SK-N-SH treated with all-trans-retinoic acid at 6 μM for 48 hours (cell line): ENCODE measurements around the gene TAX1BP3.

Source experiments
- ATAC-seq: fragments of 200-7000 bp; cut with Tn5 transposase; 3 replicates; pipeline ENCODE4 v1.9.1; 2020; ENCODE audit warnings: mild to moderate bottlenecking, moderate library complexity
- ARNTL ChIP-seq: fragments of 450-650 bp; formaldehyde crosslinking; IDR thresholded peaks from 2 replicates; pipeline ENCODE4 v1.5.0; 2020; ENCODE audit warnings: low read depth, mild to moderate bottlenecking, moderate library complexity, borderline replicate concordance
- CSDC2 ChIP-seq: fragments of 250-450 bp; sonication (Bioruptor Pico); IDR thresholded peaks from 2 replicates; pipeline ENCODE4 v1.5.0; 2020; ENCODE audit warnings: mild to moderate bottlenecking, moderate library complexity
- CSRNP3 ChIP-seq: fragments of 250-450 bp; sonication (Bioruptor Pico); IDR thresholded peaks from 2 replicates; pipeline ENCODE4 v1.5.1; 2021; ENCODE audit warnings: mild to moderate bottlenecking, moderate library complexity
- ESRRG ChIP-seq: fragments of 250-450 bp; sonication (Bioruptor Pico); IDR thresholded peaks from 2 replicates; pipeline ENCODE4 v1.6.1; 2021; ENCODE audit warnings: mild to moderate bottlenecking
- GLIS3 ChIP-seq: fragments of 250-450 bp; sonication (Bioruptor Pico); IDR thresholded peaks from 2 replicates; pipeline ENCODE4 v1.5.0; 2020; ENCODE audit warnings: mild to moderate bottlenecking, moderate library complexity
- ISL1 ChIP-seq: fragments of 250-450 bp; sonication (Bioruptor Pico); IDR thresholded peaks from 2 replicates; pipeline ENCODE4 v2.1.2; 2022; ENCODE audit warnings: mild to moderate bottlenecking, moderate library complexity
- OSR1 ChIP-seq: fragments of 250-450 bp; sonication (Bioruptor Pico); IDR thresholded peaks from 2 replicates; pipeline ENCODE4 v1.8.0; 2022; ENCODE audit warnings: moderate library complexity, mild to moderate bottlenecking, inconsistent platforms
- PPARA ChIP-seq: fragments of 250-450 bp; sonication (Bioruptor Pico); IDR thresholded peaks from 2 replicates; pipeline ENCODE4 v1.5.0; 2020; ENCODE audit warnings: mild to moderate bottlenecking, borderline replicate concordance
- RARB ChIP-seq: fragments of 250-450 bp; sonication (Bioruptor Pico); IDR thresholded peaks from 2 replicates; pipeline ENCODE4 v1.8.0; 2021; ENCODE audit warnings: mild to moderate bottlenecking, moderate library complexity
- TOX ChIP-seq: fragments of 250-450 bp; sonication (Bioruptor Pico); IDR thresholded peaks from 2 replicates; pipeline ENCODE4 v1.8.0; 2021; ENCODE audit warnings: mild to moderate bottlenecking, moderate library complexity, borderline replicate concordance
- ZC3H10 ChIP-seq: fragments of 250-450 bp; sonication (Bioruptor Pico); IDR thresholded peaks from 2 replicates; pipeline ENCODE4 v1.5.1; 2021; ENCODE audit warnings: mild to moderate bottlenecking, moderate library complexity
- ZFP3 ChIP-seq: fragments of 250-450 bp; sonication (Bioruptor Pico); IDR thresholded peaks from 2 replicates; pipeline ENCODE4 v1.5.0; 2020; ENCODE audit warnings: mild to moderate bottlenecking, moderate library complexity
- ZFP30 ChIP-seq: fragments of 450-650 bp; formaldehyde crosslinking; IDR thresholded peaks from 2 replicates; pipeline ENCODE4 v1.5.0; 2022; ENCODE audit warnings: mild to moderate bottlenecking, moderate library complexity
- ZNF565 ChIP-seq: fragments of 450-650 bp; formaldehyde crosslinking; conservative IDR thresholded peaks from 2 replicates; pipeline ENCODE4 v1.5.0; 2020; ENCODE audit warnings: low read depth, mild to moderate bottlenecking, moderate library complexity
- ZNF70 ChIP-seq: fragments of 450-650 bp; formaldehyde crosslinking; IDR thresholded peaks from 2 replicates; pipeline ENCODE4 v1.5.0; 2020; ENCODE audit warnings: mild to moderate bottlenecking, moderate library complexity
- ZNF8 ChIP-seq: fragments of 450-650 bp; formaldehyde crosslinking; IDR thresholded peaks from 2 replicates; pipeline ENCODE4 v1.5.0; 2020; ENCODE audit warnings: mild to moderate bottlenecking, moderate library complexity
- TF ChIP-seq, protein P1 (sequence below): fragments of 250-450 bp; sonication (Bioruptor Pico); IDR thresholded peaks from 2 replicates; pipeline ENCODE4 v1.8.0; 2020; ENCODE audit warnings: mild to moderate bottlenecking, moderate library complexity, borderline replicate concordance
- TF ChIP-seq, protein P2 (sequence below): fragments of 250-450 bp; sonication (Bioruptor Pico); IDR thresholded peaks from 2 replicates; pipeline ENCODE4 v1.8.0; 2021; ENCODE audit warnings: low read depth, mild to moderate bottlenecking, moderate library complexity, borderline replicate concordance
- TF ChIP-seq, protein P3 (sequence below): fragments of 250-450 bp; sonication (Bioruptor Pico); IDR thresholded peaks from 2 replicates; pipeline ENCODE4 v1.5.0; 2020; ENCODE audit warnings: mild to moderate bottlenecking, moderate library complexity

Gene TAX1BP3

GRCh38 chr17:3681565-3681964 lies 13.2 kb upstream of the TAX1BP3 start:
- ATAC-seq = no peak
- TF ChIP-seq ESRRG (CRISPR knock-in tag) (no peak), TOX (CRISPR knock-in tag) (no peak), CSDC2 (CRISPR knock-in tag) (no peak), GLIS3 (CRISPR knock-in tag) (no peak), CSRNP3 (CRISPR knock-in tag) (no peak), PPARA (CRISPR knock-in tag) (no peak), ZC3H10 (no peak), ZNF70 (CRISPR knock-in tag) (no peak)
- TF ChIP-seq, protein P1, sequence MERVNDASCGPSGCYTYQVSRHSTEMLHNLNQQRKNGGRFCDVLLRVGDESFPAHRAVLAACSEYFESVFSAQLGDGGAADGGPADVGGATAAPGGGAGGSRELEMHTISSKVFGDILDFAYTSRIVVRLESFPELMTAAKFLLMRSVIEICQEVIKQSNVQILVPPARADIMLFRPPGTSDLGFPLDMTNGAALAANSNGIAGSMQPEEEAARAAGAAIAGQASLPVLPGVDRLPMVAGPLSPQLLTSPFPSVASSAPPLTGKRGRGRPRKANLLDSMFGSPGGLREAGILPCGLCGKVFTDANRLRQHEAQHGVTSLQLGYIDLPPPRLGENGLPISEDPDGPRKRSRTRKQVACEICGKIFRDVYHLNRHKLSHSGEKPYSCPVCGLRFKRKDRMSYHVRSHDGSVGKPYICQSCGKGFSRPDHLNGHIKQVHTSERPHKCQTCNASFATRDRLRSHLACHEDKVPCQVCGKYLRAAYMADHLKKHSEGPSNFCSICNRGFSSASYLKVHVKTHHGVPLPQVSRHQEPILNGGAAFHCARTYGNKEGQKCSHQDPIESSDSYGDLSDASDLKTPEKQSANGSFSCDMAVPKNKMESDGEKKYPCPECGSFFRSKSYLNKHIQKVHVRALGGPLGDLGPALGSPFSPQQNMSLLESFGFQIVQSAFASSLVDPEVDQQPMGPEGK (CRISPR knock-in tag) = no peak
- TF ChIP-seq, protein P2, sequence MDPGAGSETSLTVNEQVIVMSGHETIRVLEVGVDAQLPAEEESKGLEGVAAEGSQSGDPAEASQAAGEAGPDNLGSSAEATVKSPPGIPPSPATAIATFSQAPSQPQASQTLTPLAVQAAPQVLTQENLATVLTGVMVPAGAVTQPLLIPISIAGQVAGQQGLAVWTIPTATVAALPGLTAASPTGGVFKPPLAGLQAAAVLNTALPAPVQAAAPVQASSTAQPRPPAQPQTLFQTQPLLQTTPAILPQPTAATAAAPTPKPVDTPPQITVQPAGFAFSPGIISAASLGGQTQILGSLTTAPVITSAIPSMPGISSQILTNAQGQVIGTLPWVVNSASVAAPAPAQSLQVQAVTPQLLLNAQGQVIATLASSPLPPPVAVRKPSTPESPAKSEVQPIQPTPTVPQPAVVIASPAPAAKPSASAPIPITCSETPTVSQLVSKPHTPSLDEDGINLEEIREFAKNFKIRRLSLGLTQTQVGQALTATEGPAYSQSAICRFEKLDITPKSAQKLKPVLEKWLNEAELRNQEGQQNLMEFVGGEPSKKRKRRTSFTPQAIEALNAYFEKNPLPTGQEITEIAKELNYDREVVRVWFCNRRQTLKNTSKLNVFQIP (CRISPR knock-in tag) = no peak

DNA sequence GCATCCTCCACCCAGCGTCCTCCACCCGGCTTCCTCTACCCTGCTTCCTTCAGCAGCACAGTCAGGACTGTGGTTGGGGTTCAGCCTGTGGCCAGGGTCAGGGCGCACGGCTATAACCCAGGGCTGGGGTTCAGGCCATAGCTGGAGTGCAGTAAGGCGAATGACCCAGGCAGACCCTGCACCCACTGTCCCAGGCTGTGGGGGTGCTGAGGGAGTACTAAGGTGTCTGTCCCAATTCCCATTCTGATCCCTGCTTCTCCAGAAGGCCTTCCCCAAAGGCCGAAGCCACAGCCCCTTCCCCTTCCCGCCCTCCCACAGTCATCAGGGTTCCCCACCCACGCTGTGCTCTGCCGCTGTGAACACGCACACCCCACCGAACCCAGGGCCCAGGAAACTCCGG lies 12.7 kb upstream of the TAX1BP3 start:
- ATAC-seq = no peak

GRCh38 chr17:3679531-3680126 lies 11.3 kb upstream of the TAX1BP3 start:
- no peak for TF ChIP-seq GLIS3 (CRISPR knock-in tag)
- TF ChIP-seq ISL1 (CRISPR knock-in tag) = no peak
- TF ChIP-seq ZNF70 (CRISPR knock-in tag) = no peak
- TF ChIP-seq OSR1 (CRISPR knock-in tag) = no peak
- no peak for ATAC-seq

More for the DNA sequence above, 12.7 kb upstream of the TAX1BP3 start:
- TF ChIP-seq RARB (CRISPR knock-in tag) = no peak
- no peak for TF ChIP-seq ZFP30 (CRISPR knock-in tag)
- TF ChIP-seq PPARA (CRISPR knock-in tag) = no peak
- TF ChIP-seq ZFP3 (CRISPR knock-in tag) = no peak
- TF ChIP-seq, protein P3, sequence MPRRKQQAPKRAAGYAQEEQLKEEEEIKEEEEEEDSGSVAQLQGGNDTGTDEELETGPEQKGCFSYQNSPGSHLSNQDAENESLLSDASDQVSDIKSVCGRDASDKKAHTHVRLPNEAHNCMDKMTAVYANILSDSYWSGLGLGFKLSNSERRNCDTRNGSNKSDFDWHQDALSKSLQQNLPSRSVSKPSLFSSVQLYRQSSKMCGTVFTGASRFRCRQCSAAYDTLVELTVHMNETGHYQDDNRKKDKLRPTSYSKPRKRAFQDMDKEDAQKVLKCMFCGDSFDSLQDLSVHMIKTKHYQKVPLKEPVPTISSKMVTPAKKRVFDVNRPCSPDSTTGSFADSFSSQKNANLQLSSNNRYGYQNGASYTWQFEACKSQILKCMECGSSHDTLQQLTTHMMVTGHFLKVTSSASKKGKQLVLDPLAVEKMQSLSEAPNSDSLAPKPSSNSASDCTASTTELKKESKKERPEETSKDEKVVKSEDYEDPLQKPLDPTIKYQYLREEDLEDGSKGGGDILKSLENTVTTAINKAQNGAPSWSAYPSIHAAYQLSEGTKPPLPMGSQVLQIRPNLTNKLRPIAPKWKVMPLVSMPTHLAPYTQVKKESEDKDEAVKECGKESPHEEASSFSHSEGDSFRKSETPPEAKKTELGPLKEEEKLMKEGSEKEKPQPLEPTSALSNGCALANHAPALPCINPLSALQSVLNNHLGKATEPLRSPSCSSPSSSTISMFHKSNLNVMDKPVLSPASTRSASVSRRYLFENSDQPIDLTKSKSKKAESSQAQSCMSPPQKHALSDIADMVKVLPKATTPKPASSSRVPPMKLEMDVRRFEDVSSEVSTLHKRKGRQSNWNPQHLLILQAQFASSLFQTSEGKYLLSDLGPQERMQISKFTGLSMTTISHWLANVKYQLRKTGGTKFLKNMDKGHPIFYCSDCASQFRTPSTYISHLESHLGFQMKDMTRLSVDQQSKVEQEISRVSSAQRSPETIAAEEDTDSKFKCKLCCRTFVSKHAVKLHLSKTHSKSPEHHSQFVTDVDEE (CRISPR knock-in tag) = no peak
- no peak for TF ChIP-seq ZNF8
- TF ChIP-seq, protein P2 (CRISPR knock-in tag) = no peak
- no peak for TF ChIP-seq ZNF565 (CRISPR knock-in tag)
- TF ChIP-seq ARNTL = no peak
- no peak for TF ChIP-seq ISL1 (CRISPR knock-in tag)
- no peak for TF ChIP-seq TOX (CRISPR knock-in tag)
- TF ChIP-seq, all 23 proteins: peak for 0
